GM13977 (cell line): Measurements from ENCODE around the gene PDLIM5.

ENCODE experiments used
- DNase-seq: peaks from one replicate; pipeline ENCODE4 v3.0.0; 2012; ENCODE audit warnings: low spot score
- CTCF ChIP-seq: IDR thresholded peaks from 2 replicates; pipeline ENCODE4 v1.5.1; 2012; ENCODE audit warnings: mild to moderate bottlenecking, control low read depth; ENCODE audit not compliant: insufficient read depth; ENCODE audit errors: extremely low read depth, missing control alignments
- in situ Hi-C: fragments of 300-500 bp; cut with MboI; formaldehyde crosslinking; loops from one replicate; pipeline ENCODE4 v1.12.0; 2022; ENCODE audit warnings: low sequenced_read_pairs, low pct_unique_long_range_greater_than_20kb, mixed read lengths, inconsistent platforms; ENCODE audit not compliant: unreplicated experiment

The PDLIM5 gene

GRCh38 chr4:94419956-94420355 lies 31.8 kb upstream of the PDLIM5 start:
- no peak for DNase-seq
- TF ChIP-seq CTCF, result no peak
- in situ Hi-C loops, result no loop called here

GRCh38 chr4:94420356-94420755 lies 31.4 kb upstream of the PDLIM5 start:
- TF ChIP-seq CTCF, result no peak
- DNase-seq, result no peak
- in situ Hi-C loops, result no loop called here

GRCh38 chr4:94426783-94427182 lies 25.0 kb upstream of the PDLIM5 start:
- no peak for DNase-seq
- TF ChIP-seq CTCF, result no peak
- in situ Hi-C loops, result no loop called here

GRCh38 chr4:94428884-94429283 lies 22.9 kb upstream of the PDLIM5 start:
- in situ Hi-C loops, result no loop called here

GRCh38 chr4:94430406-94430805 lies 21.3 kb upstream of the PDLIM5 start:
- no peak for TF ChIP-seq CTCF
- in situ Hi-C loops, result no loop called here
- DNase-seq, result no peak

More at GRCh38 chr4:94428884-94429283, 22.9 kb upstream of the PDLIM5 start:
- TF ChIP-seq CTCF, result no peak
- no peak for DNase-seq

GRCh38 chr4:94431388-94431787 lies 20.4 kb upstream of the PDLIM5 start:
- in situ Hi-C loops, result no loop called here
- TF ChIP-seq CTCF, result no peak
- no peak for DNase-seq

DNA sequence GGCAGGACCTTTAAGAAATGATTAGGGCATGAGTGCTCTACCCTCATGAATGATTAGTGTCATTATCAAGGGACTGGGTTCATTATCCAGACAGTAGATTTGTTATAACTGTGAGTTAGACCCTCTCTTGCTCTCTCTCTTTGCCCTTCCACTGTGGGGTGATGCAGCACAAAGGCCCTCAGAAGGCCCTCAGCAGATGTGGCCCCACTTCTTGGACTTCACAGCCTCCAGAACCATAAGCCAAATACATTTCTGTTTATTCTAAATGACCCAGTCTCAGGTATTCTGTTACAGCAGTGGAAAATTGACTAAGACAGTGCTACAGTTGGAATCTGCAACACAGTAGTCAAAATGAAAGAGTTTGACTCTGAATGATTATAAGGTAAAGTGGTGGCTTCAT lies 17.2 kb upstream of the PDLIM5 start:
- in situ Hi-C loops, result no loop called here
- TF ChIP-seq CTCF, result no peak
- no peak for DNase-seq
